Activated CD8-positive, alpha-beta memory T cell treated with anti-CD3 and anti-CD28 coated beads, Interleukin-2, amount 10 ng/mL, durations not matched to agents 7 days and 5 days (primary cell): ENCODE measurements around the gene EZR. TPM values are rescaled to one million over a fixed set of nuclear protein-coding genes. Genes with fewer than 3 reads are reported as not detected.

Experiments
- ATAC-seq: fragments of 150-1000 bp; cut with Tn5 transposase; one replicate; pipeline ENCODE4 v1.10.0; 2021; ENCODE audit warnings: moderate library complexity
- CTCF ChIA-PET: fragments of 350-600 bp; sonication (Branson Sonifier 250); formaldehyde crosslinking; loops from one replicate; lab custom pipeline; 2021; ENCODE audit warnings: antibody characterized with exemption; lab: Charles Lee
- DNase-seq: peaks from one replicate; pipeline ENCODE4 v3.0.0-alpha.2; 2020
- H3K27ac Mint-ChIP-seq: one replicate; pipeline ENCODE4 v1.8.0; 2021; ENCODE audit warnings: mild to moderate bottlenecking, mixed read lengths
- H3K27me3 Mint-ChIP-seq: one replicate; pipeline ENCODE4 v1.8.0; 2021; ENCODE audit warnings: mixed read lengths
- H3K36me3 Mint-ChIP-seq: one replicate; pipeline ENCODE4 v1.8.0; 2021; ENCODE audit warnings: mild to moderate bottlenecking, mixed read lengths
- H3K4me1 Mint-ChIP-seq: one replicate; pipeline ENCODE4 v1.8.0; 2021; ENCODE audit warnings: mixed read lengths
- H3K4me3 Mint-ChIP-seq: one replicate; pipeline ENCODE4 v1.8.0; 2021; ENCODE audit warnings: mild to moderate bottlenecking, moderate library complexity, mixed read lengths
- H3K9me3 Mint-ChIP-seq: one replicate; pipeline ENCODE4 v1.8.0; 2022; ENCODE audit warnings: low read depth, mixed read lengths
- microRNA-seq: library from miRNA; unstranded; fragments of <30 nt; microRNA quantifications from one replicate; pipeline ENCODE4 v1.2.0, GENCODE V29; 2022
- total RNA-seq, 2 experiments: library from RNA; stranded (reverse); gene quantifications; one replicate each; pipeline ENCODE4 v1.2.3, GENCODE V29; 2021

EZR gene
- total RNA-seq, 2 experiments from 2014 or later = 187 to 214 TPM

- no peaks in the 10 kb centered on the region for H3K27me3 Mint-ChIP-seq
- H3K27ac Mint-ChIP-seq = peak overlapping the region; percentile 84
- H3K9me3 Mint-ChIP-seq = no peaks in the 10 kb centered on the region
- DNase-seq (no peak), ATAC-seq (peak; percentile 64)
- H3K36me3 Mint-ChIP-seq = peaks cover 71% of the 10 kb centered on the region
- H3K4me3 Mint-ChIP-seq = peak overlapping the region; percentile 33
- CTCF ChIA-PET = interaction anchor here (0.6 to 2.6 kb wide), 9 partner anchors 11 to 198 kb away, joined by 3 to 9 read pairs (median 3); no protein-coding TSS in a partner anchor
- peaks cover 77% of the 10 kb centered on the region for H3K4me1 Mint-ChIP-seq
These were observed 101.5 kb downstream of the EZR start for GRCh38 chr6:158717341-158718330.

Small RNA genes within 50 kb of the gene (microRNA-seq; reads per million reads assigned to microRNA genes)
- gene MIR3918 = not detected

Other genes starting within 250 kb of the EZR start
- gene DYNLT1, start 174.6 kb downstream of the EZR start, total RNA-seq = 100 to 1,000 TPM; 109 to 120 TPM
- 100 to 1,000 TPM; 106 to 112 TPM for gene SYTL3, start 169.3 kb downstream of the EZR start, total RNA-seq
- 1 to 10 TPM; 2.1 TPM for gene RSPH3, start 180.8 kb upstream of the EZR start, total RNA-seq
- gene TAGAP, start 225.6 kb upstream of the EZR start, total RNA-seq = 10 to 100 TPM; 44.8 to 53.0 TPM